Mesendoderm (in vitro differentiated cells): ENCODE results near the gene NENF.

Experiments
- DNase-seq: peaks from one replicate; pipeline ENCODE4 v3.0.0; 2013
- H2AK5ac ChIP-seq: 2 replicates; pipeline ENCODE4 v1.6.1; 2013; ENCODE audit warnings: low read length, inconsistent platforms
- H2BK120ac ChIP-seq: 2 replicates; pipeline ENCODE4 v1.6.1; 2013; ENCODE audit warnings: low read depth, mild to moderate bottlenecking, low read length, moderate library complexity, mixed read lengths
- H2BK15ac ChIP-seq: replicated peaks from 2 replicates; pipeline ENCODE4 v1.6.1; 2013; ENCODE audit warnings: low read depth, mild to moderate bottlenecking, moderate library complexity
- H2BK5ac ChIP-seq: 2 replicates; pipeline ENCODE4 v1.6.1; 2013; ENCODE audit warnings: low read length, inconsistent platforms
- H3K18ac ChIP-seq: 2 replicates; pipeline ENCODE4 v1.6.1; 2013; ENCODE audit warnings: mild to moderate bottlenecking, low read length, mixed read lengths
- H3K23ac ChIP-seq: one replicate; pipeline ENCODE4 v1.6.1; 2013; ENCODE audit warnings: low read length
- H3K27ac ChIP-seq: 2 replicates; pipeline ENCODE4 v1.5.1; 2013; ENCODE audit warnings: low read depth, mild to moderate bottlenecking, inconsistent platforms, low read length, moderate library complexity
- H3K27me3 ChIP-seq: 2 replicates; pipeline ENCODE4 v1.6.1; 2013; ENCODE audit warnings: low read length, control low read depth, mild to moderate bottlenecking, inconsistent platforms; ENCODE audit not compliant: insufficient read depth, poor library complexity
- H3K36me3 ChIP-seq: 2 replicates; pipeline ENCODE4 v1.6.1; 2013; ENCODE audit warnings: low read length, inconsistent platforms; ENCODE audit not compliant: control insufficient read depth, insufficient read depth
- H3K4ac ChIP-seq: one replicate; pipeline ENCODE4 v1.6.1; 2013; ENCODE audit warnings: low read depth, mild to moderate bottlenecking, low read length, moderate library complexity
- H3K4me1 ChIP-seq: 2 replicates; pipeline ENCODE4 v1.6.1; 2013; ENCODE audit warnings: low read depth, low read length, inconsistent platforms; ENCODE audit not compliant: control insufficient read depth
- H3K4me2 ChIP-seq: 2 replicates; pipeline ENCODE4 v1.6.1; 2013; ENCODE audit warnings: low read length
- H3K4me3 ChIP-seq: 2 replicates; pipeline ENCODE4 v1.5.1; 2013; ENCODE audit warnings: mild to moderate bottlenecking, low read length
- H3K56ac ChIP-seq: one replicate; pipeline ENCODE4 v1.6.1; 2013; ENCODE audit warnings: low read length
- H3K79me1 ChIP-seq: 2 replicates; pipeline ENCODE4 v1.6.1; 2013; ENCODE audit warnings: low read length, inconsistent platforms
- H3K79me2 ChIP-seq: 2 replicates; pipeline ENCODE4 v1.6.1; 2013; ENCODE audit warnings: mild to moderate bottlenecking, low read length; ENCODE audit not compliant: control insufficient read depth, insufficient read depth
- H3K9ac ChIP-seq: 2 replicates; pipeline ENCODE4 v1.6.1; 2013; ENCODE audit warnings: low read length, inconsistent platforms
- H4K5ac ChIP-seq: one replicate; pipeline ENCODE4 v1.6.1; 2013; ENCODE audit warnings: low read length
- H4K8ac ChIP-seq: one replicate; pipeline ENCODE4 v1.6.1; 2013; ENCODE audit warnings: low read depth, mild to moderate bottlenecking, control low read depth, low read length, moderate library complexity
- WGBS: extraction: QIAGEN DNeasy Blood & Tissue Kit; methylation state at CpG from one replicate; pipeline ENCODE4 v1.1.7; 2013; ENCODE audit warnings: low lambda C conversion rate, missing lambda C conversion rate; ENCODE audit not compliant: insufficient coverage; ENCODE audit errors: extremely low coverage; 5-methylcytosine and 5-hydroxymethylcytosine counted together

The NENF gene

DNA sequence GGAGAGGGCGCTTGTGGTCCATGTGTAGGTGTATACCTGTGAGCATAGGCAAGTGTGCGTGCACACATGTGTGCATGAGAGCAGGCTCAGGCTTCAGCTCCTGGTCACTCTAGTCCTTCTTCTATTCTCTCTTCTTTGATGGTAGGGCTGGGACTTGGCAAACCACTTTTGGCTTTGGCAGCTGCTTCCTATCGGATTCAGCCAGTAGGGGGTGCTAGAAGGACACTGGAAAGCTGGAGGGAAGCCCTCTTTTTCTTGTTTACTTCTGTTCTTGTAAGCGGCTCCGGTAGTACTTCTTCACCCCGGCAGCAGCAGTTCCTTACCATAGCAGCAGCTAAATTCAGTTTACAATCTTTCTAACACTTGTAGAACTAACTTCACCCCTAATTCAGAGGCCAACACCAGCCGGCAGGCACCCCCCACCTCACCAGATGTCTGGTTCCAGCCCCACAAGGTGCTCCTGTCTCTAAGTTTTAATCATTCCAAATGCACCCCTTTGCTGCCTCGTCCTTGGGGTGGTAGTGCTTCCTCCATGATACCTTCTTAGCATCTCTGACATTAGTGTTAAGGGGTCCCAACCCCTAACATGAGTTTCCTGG is 25.1 kb downstream of the NENF start:
- H2BK15ac ChIP-seq = no peak overlapping the region
- no peaks in the 10 kb centered on the region for H3K4me1 ChIP-seq
- no peak overlapping the region for H3K4me3 ChIP-seq
- H4K8ac ChIP-seq = no peak overlapping the region
- no peaks in the 10 kb centered on the region for H3K79me2 ChIP-seq
- no peaks in the 10 kb centered on the region for H3K79me1 ChIP-seq
- WGBS = no CpG with 5 or more reads among the region's 8 CpGs
- no peak overlapping the region for H3K23ac ChIP-seq
- H3K27ac ChIP-seq = no peak overlapping the region
- no peak overlapping the region for H3K56ac ChIP-seq
- DNase-seq = peak; percentile 86
- no peak overlapping the region for H2BK120ac ChIP-seq
- H2BK5ac ChIP-seq = no peak overlapping the region
- no peaks in the 10 kb centered on the region for H3K27me3 ChIP-seq
- H3K9ac ChIP-seq = no peak overlapping the region
- no peak overlapping the region for H3K4ac ChIP-seq
- H2AK5ac ChIP-seq = no peak overlapping the region
- no peaks in the 10 kb centered on the region for H3K36me3 ChIP-seq
- H3K4me2 ChIP-seq = no peak overlapping the region
- no peak overlapping the region for H4K5ac ChIP-seq
- H3K18ac ChIP-seq = no peak overlapping the region

- no peak overlapping the region for H3K4ac ChIP-seq
- no peak overlapping the region for H3K56ac ChIP-seq
- H4K8ac ChIP-seq = no peak overlapping the region
- no CpG with 5 or more reads among the region's 1 CpG for WGBS
- H3K4me3 ChIP-seq = no peak overlapping the region
- no peaks in the 10 kb centered on the region for H3K36me3 ChIP-seq
- H3K18ac ChIP-seq = no peak overlapping the region
- H2BK120ac ChIP-seq = no peak overlapping the region
- no peaks in the 10 kb centered on the region for H3K4me1 ChIP-seq
- no peak overlapping the region for H3K9ac ChIP-seq
- no peak overlapping the region for H3K23ac ChIP-seq
- H3K27ac ChIP-seq = no peak overlapping the region
- no peak overlapping the region for H4K5ac ChIP-seq
- no peak overlapping the region for H3K4me2 ChIP-seq
- no peaks in the 10 kb centered on the region for H3K79me2 ChIP-seq
- no peak overlapping the region for H2BK15ac ChIP-seq
- no peak overlapping the region for H2BK5ac ChIP-seq
- H3K27me3 ChIP-seq = no peaks in the 10 kb centered on the region
- H3K79me1 ChIP-seq = no peaks in the 10 kb centered on the region
- DNase-seq = no peak
- no peak overlapping the region for H2AK5ac ChIP-seq
Observed at GRCh38 chr1:212458817-212459216, 26.1 kb downstream of the NENF start.

GRCh38 chr1:212459656-212460055 is 26.9 kb downstream of the NENF start:
- Histone ChIP-seq H2AK5ac (no peak overlapping the region), H3K79me2 (no peaks in the 10 kb centered on the region), H2BK5ac (no peak overlapping the region), H2BK15ac (no peak overlapping the region), H3K4ac (no peak overlapping the region), H3K27me3 (no peaks in the 10 kb centered on the region), H3K18ac (no peak overlapping the region), H3K56ac (no peak overlapping the region), H3K9ac (no peak overlapping the region), H3K79me1 (no peaks in the 10 kb centered on the region), H3K4me1 (peaks cover 3% of the 10 kb centered on the region), H4K5ac (no peak overlapping the region), H3K23ac (no peak overlapping the region), H3K4me2 (no peak overlapping the region), H4K8ac (no peak overlapping the region), H3K4me3 (no peak overlapping the region), H2BK120ac (no peak overlapping the region), H3K27ac (no peak overlapping the region), H3K36me3 (no peaks in the 10 kb centered on the region)
- WGBS = no CpG with 5 or more reads among the region's 5 CpGs
- DNase-seq = no peak

- no peak overlapping the region for H4K8ac ChIP-seq
- DNase-seq = no peak
- no peaks in the 10 kb centered on the region for H3K27me3 ChIP-seq
- no peak overlapping the region for H4K5ac ChIP-seq
- H3K79me2 ChIP-seq = no peaks in the 10 kb centered on the region
- WGBS = no CpG with 5 or more reads among the region's 9 CpGs
- H3K27ac ChIP-seq = no peak overlapping the region
- no peak overlapping the region for H2BK5ac ChIP-seq
- no peaks in the 10 kb centered on the region for H3K36me3 ChIP-seq
- no peak overlapping the region for H3K4me3 ChIP-seq
- peaks cover 3% of the 10 kb centered on the region for H3K4me1 ChIP-seq
- no peak overlapping the region for H3K9ac ChIP-seq
- H3K4me2 ChIP-seq = no peak overlapping the region
- no peak overlapping the region for H2BK15ac ChIP-seq
- H3K56ac ChIP-seq = no peak overlapping the region
- no peak overlapping the region for H3K18ac ChIP-seq
- no peaks in the 10 kb centered on the region for H3K79me1 ChIP-seq
- no peak overlapping the region for H3K23ac ChIP-seq
- no peak overlapping the region for H2AK5ac ChIP-seq
- H3K4ac ChIP-seq = no peak overlapping the region
- no peak overlapping the region for H2BK120ac ChIP-seq
Observed at GRCh38 chr1:212460376-212460775, 27.7 kb downstream of the NENF start.

- Histone ChIP-seq H3K36me3 (no peaks in the 10 kb centered on the region), H2BK120ac (no peak overlapping the region), H2AK5ac (no peak overlapping the region), H3K18ac (no peak overlapping the region), H4K8ac (no peak overlapping the region), H3K4me3 (no peak overlapping the region), H3K9ac (no peak overlapping the region), H3K79me2 (no peaks in the 10 kb centered on the region), H3K4me1 (peaks cover 3% of the 10 kb centered on the region), H3K56ac (no peak overlapping the region), H3K27ac (no peak overlapping the region), H3K23ac (no peak overlapping the region), H2BK5ac (no peak overlapping the region), H3K4ac (no peak overlapping the region), H4K5ac (no peak overlapping the region), H3K27me3 (no peaks in the 10 kb centered on the region), H3K4me2 (no peak overlapping the region), H2BK15ac (no peak overlapping the region), H3K79me1 (no peaks in the 10 kb centered on the region)
- WGBS = no CpG with 5 or more reads among the region's 13 CpGs
- no peak for DNase-seq
Observed at GRCh38 chr1:212461916-212462660, 29.4 kb downstream of the NENF start.
